CD4-positive, alpha-beta T cell treated with Interleukin-4 for 1 hour (primary cell): ENCODE results near the gene SEZ6L.

ENCODE experiments used
- DNase-seq, 2 donors: peaks; one replicate each; pipeline ENCODE4 v3.0.0-alpha.2; 2020 to 2022

Gene SEZ6L

GRCh38 chr22:26432619-26433311 is 263.5 kb downstream of the SEZ6L start:
- peak in 1 of 2 donors; percentile 50 for DNase-seq
